Measurements from ENCODE around the gene RALGDS. TPM values are rescaled to one million over a fixed set of nuclear protein-coding genes. Genes with fewer than 3 reads are reported as not detected.
A peak's percentile ranks its signal among the peaks of the same experiment; 100 is the strongest.

The RALGDS gene
- total and polyA plus RNA-seq, 2 donors (not counting 3 experiments of a cell fraction or from before 2014, with no cell fraction given), result 41.4 to 60.0 TPM

DNA sequence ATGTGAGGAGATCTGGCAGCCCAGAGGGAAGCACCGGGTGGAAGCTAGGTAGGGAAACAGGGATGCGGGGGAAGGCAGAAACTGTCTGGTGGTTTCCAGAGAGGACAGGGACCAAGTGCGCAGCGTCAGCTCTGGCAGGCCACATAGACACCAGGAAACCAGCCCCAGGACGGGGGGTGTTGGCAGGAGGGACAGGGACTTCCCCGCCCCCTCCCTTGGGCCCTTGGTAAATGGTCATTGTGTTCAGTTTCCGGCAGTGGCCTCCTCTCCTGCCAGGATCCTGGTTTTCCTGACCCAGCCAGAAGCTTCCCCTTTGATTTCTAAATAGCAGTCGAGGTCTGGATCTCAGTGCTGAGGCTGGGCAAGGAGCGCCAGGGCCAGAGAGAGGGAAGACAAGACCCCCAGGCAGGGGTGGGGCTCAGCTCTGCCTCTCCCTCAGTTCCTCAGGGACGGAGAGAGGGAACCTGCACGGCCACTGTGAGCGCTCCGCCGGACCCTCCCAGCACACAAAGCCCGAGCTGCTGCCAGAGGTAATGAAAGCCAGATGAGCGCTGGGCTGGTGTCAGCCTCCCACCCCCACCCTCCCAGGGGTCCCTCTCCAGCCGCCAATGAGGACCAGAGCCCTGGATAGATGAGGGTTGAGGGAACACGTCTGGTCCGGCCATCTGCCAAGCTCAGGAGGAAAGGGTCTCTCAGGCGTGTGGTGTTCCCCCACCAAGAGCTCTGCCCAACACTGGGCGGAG lies 1.8 kb downstream of the RALGDS start:
- CTCF ChIA-PET, result interaction anchor here (1.1 to 5.3 kb wide), 7 partner anchors 12 to 30 kb away, joined by 3 to 72 read pairs (median 6); no protein-coding TSS in a partner anchor
- no peaks in the 10 kb centered on the region for H4K20me1 ChIP-seq (replicated peaks; ENCODE audit: control insufficient read depth, extremely low read depth, insufficient read depth, low read length)
- POLR2A ChIA-PET, result interaction anchor here (1.4 to 2.0 kb wide), 2 partner anchors 14 to 25 kb away, joined by 3 to 13 read pairs; no protein-coding TSS in a partner anchor
- H3K27me3 ChIP-seq (ENCODE audit: control insufficient read depth in 2 of 2, insufficient read depth in 2 of 2, low read length in 2 of 2), result no peaks in the 10 kb centered on the region
- no peak for TF ChIP-seq POLR2A (IDR thresholded peaks at IDR 0.05; ENCODE audit: low read depth, low read length)
- no peak for TF ChIP-seq MYC (IDR thresholded peaks at IDR 0.05; ENCODE audit: low read depth, low read length)
- TF ChIP-seq MAX (IDR thresholded peaks at IDR 0.05; ENCODE audit: insufficient read depth, insufficient read length), result no peak
- TF ChIP-seq JUN (IDR thresholded peaks at IDR 0.05; ENCODE audit: borderline replicate concordance, insufficient read depth, insufficient read length, low read depth), result no peak
- TF ChIP-seq CTCF (IDR thresholded peaks at IDR 0.05; ENCODE audit: extremely low read depth in 1 of 2, insufficient read depth in 1 of 2, low read depth in 1 of 2, low read length in 2 of 2), result no peak
- TF ChIP-seq EZH2 (IDR thresholded peaks at IDR 0.05; ENCODE audit: borderline replicate concordance, low read depth, low read length, severe bottlenecking), result no peak
- no peak for TF ChIP-seq FOS (IDR thresholded peaks at IDR 0.05; ENCODE audit: borderline replicate concordance, insufficient read depth, low read length)
- no peak for TF ChIP-seq GATA2 (IDR thresholded peaks at IDR 0.05; ENCODE audit: insufficient read depth, insufficient read length, low read depth, low read length)
- TF ChIP-seq POLR2AphosphoS5 (IDR thresholded peaks at IDR 0.05; ENCODE audit: insufficient read depth, low read depth, low read length), result no peak
- FAIRE-seq, result peak; percentile 81
- dilution Hi-C loops (cut with MboI; ENCODE audit: extremely low pct_ligation_motif_present, low sequenced_read_pairs), result no loop called here
- peak overlapping the region in 2 of 3 experiments; percentile 37 to 45 for H3K4me3 ChIP-seq (replicated peaks in 1 of 3; ENCODE audit: insufficient read depth in 1 of 3, low read depth in 1 of 3, low read length in 3 of 3)
- no peak overlapping the region for H2AFZ ChIP-seq (ENCODE audit: low read depth, low read length)
- DNase-seq (ENCODE audit: low read depth, low spot score), result peak; percentile 46
- H3K79me2 ChIP-seq (ENCODE audit: control insufficient read depth, insufficient read depth, low read length), result no peaks in the 10 kb centered on the region
- H3K9ac ChIP-seq (replicated peaks; ENCODE audit: extremely low read depth, insufficient read depth, low read length), result peak overlapping the region; percentile 38
- no peaks in the 10 kb centered on the region for H3K9me1 ChIP-seq (replicated peaks; ENCODE audit: control insufficient read depth, extremely low read depth, insufficient read depth, low read length)
- peak overlapping the region; percentile 18 for H3K27ac ChIP-seq (ENCODE audit: insufficient read depth, low read depth, low read length)
- H3K9me3 ChIP-seq (replicated peaks; ENCODE audit: control insufficient read depth, insufficient read depth, low read length), result no peaks in the 10 kb centered on the region
- intact Hi-C loops (cut with micrococcal nuclease), result no loop called here
- TSS peak; percentile 7 for BruUV-seq (replicated peaks)
- no peaks in the 10 kb centered on the region for H3K36me3 ChIP-seq (ENCODE audit: control insufficient read depth in 2 of 2, extremely low read depth in 1 of 2, insufficient read depth in 2 of 2, low read length in 2 of 2)
- H3K4me2 ChIP-seq (ENCODE audit: insufficient read depth, low read length), result peak overlapping the region; percentile 35
- H3K4me1 ChIP-seq (ENCODE audit: control insufficient read depth, extremely low read depth, insufficient read depth, low read length), result peaks cover 20% of the 10 kb centered on the region

Data from endothelial cell of umbilical vein (primary cell).